ENCODE measurements around the gene MRPL24.

Gene MRPL24

GRCh38 chr1:156744786-156745419 lies 4.0 kb upstream of the MRPL24 start:
- FAIRE-seq = no peak
- no peak for DNase-seq (ENCODE audit: low spot score)

GRCh38 chr1:156744344-156744743 lies 3.5 kb upstream of the MRPL24 start:
- FAIRE-seq = no peak
- no peak for DNase-seq (ENCODE audit: low spot score)

DNA sequence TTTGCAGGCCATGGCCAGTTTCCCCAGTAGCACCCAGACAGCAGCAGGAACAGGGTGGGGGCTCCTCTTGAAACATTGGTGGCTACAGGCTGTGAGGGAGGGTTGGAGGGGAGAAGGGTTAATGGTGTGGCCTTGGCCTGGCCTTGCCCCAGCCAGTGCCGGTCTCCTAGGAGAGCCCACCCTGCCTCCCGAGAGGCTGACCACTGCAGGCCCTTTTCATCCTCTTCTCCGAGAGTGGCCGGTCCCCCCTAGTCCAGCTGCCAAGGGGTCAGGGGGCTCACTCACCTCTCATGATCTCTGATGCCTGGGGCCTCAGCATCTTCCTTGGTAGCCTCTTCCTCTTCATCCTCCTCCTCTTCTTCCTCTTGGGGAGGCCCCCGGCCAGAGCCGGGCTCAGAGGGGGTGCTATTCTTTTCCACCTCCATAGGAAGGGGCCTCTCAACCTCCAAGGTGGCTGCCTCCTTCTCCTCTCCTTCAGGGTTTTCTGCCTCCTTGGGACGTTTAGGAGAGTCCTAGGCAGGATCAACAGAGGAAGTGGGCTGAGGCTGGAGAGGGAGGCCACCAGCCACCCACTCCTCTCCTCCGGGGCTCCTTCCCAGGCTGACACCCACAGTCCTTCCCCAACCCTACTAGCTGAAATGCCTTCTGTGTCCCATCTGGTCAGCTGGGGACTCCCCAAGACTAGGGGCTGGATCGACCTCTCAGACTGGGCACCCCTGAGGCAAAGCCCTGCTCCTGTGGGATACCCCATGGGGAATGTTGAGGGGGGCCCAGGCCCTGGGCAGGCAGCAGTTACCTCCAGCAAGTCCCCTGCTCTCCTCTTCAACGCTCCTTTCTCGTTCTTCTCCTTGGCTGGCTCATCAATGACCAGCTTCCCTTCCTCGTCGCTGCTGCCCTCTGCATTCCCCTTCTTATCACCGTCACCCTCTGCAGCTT lies 2.7 kb upstream of the MRPL24 start:
- DNase-seq (ENCODE audit: low spot score) = no peak
- FAIRE-seq = no peak

DNA sequence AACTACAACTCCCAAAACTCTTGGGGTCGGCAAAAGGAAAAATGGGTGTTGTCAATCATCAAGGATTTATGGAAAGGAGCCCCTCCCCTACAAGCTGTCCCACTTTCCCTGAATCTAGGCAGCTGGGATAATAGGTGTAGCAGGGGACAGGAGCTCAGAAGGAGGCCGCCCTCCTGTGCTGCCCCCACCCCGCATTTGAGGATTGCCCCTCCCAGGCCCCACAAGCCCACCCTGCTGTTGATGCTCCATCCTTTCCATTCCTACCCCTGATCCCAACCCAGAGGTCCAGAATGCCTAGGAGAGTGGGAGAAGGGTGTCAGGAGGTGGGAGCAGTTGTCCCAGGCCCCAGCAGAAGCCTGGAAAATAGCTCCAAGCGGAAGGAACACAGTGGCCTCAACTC lies 1.9 kb upstream of the MRPL24 start:
- no peak for FAIRE-seq
- DNase-seq (ENCODE audit: low spot score) = no peak

DNA sequence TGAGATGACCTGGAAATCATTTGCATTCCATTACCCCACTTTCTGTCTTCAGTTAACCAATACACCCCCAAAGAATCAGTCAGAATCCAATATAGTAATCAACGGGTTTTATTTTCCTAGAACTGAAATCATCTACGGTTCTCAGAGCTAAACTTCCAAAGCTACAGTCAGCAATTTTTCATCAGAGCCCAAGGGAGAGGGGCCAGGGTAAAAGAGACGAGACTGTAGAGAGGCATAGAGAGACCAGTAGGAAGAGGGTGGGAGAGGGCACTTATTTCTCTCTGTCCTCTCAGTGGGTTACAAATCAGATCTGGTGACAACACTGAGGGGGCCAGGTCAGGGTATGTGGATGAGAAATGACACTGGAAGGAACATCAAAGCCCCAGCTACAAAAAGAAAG lies 1.1 kb upstream of the MRPL24 start:
- no peak for FAIRE-seq
- DNase-seq (ENCODE audit: low spot score) = no peak

- no peak for FAIRE-seq
- no peak for DNase-seq (ENCODE audit: low spot score)
These were observed 644 bp upstream of the MRPL24 start for GRCh38 chr1:156741481-156741983.

GRCh38 chr1:156740237-156740740 lies 599 bp downstream of the MRPL24 start:
- FAIRE-seq = no peak
- no peak for DNase-seq (ENCODE audit: low spot score)

DNA sequence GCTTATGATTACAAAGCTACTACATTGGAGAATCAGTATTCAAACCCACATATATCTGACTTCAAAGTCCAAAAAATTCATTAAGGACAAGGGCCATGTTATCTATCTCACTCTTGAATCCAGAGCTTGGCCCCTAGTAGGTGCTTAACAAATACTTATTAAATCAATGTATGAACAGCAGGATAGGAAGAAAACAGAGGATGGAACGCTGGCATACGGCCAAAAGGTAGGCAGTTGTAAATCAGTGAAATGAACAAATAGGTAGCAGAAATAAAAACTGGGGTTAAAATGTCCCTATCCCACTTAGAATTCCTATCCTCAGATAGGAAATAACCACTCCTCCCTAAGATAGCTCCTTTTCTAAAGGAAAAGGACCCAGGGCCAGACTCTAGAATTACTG lies 2.0 kb downstream of the MRPL24 start:
- FAIRE-seq (no peak), DNase-seq (ENCODE audit: low spot score) (no peak)

DNA sequence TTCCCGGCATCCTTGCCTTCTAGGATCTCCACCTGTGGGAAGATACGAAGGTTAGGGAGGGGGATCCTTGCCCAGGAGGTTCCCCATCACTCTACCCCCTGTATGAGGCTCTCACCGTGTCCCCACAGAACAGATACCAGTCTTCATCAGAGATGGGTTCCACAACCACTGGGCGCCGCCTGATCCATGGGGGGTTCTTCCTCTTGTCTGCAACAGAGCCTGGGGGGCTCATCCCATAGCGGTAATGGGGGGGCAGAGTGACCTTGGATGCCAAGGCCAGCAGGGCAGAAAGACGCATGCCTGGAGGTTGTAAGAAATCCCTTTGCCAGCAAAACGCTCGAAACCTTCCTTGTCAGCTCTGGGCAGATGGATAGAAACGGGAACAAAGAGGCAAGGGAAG lies 2.5 kb downstream of the MRPL24 start:
- DNase-seq (ENCODE audit: low spot score) (no peak), FAIRE-seq (no peak)

DNA sequence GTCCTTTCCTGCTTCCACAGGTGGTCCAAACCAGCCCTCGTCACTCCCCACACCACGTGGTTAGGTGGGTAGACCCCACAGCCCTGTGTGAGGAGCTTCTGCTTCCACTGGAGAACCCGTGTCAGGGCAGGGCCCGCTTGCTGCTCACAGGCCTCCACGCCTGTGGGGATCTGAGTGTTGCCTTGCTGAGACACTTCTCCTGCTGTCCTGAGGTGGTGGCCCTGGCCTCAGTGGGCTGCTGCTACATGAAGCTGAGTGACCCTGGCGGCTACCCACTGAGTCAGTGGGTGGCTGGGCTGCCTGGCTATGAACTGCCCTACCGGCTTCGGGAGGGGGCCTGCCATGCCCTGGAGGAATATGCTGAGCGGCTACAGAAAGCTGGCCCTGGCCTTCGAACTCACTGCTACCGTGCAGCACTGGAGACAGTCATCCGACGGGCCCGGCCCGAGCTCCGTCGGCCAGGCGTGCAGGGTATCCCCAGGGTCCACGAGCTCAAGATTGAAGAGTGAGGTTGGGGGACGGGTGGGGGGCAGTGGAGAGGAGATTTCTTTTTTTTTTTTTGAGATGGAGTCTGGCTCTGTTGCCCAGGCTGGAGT lies 6.8 kb downstream of the MRPL24 start:
- DNase-seq (ENCODE audit: low spot score) = no peak
- FAIRE-seq = no peak

- DNase-seq (ENCODE audit: low spot score) (peak; percentile 90), FAIRE-seq (no peak)
These were observed 12.1 kb downstream of the MRPL24 start, which contains the start of gene ISG20L2 for GRCh38 chr1:156728599-156729462. Gene ISG20L2 (minus strand): TSS chr1:156728766. CDS start chr1:156727652, 1,114 bp downstream.

DNA sequence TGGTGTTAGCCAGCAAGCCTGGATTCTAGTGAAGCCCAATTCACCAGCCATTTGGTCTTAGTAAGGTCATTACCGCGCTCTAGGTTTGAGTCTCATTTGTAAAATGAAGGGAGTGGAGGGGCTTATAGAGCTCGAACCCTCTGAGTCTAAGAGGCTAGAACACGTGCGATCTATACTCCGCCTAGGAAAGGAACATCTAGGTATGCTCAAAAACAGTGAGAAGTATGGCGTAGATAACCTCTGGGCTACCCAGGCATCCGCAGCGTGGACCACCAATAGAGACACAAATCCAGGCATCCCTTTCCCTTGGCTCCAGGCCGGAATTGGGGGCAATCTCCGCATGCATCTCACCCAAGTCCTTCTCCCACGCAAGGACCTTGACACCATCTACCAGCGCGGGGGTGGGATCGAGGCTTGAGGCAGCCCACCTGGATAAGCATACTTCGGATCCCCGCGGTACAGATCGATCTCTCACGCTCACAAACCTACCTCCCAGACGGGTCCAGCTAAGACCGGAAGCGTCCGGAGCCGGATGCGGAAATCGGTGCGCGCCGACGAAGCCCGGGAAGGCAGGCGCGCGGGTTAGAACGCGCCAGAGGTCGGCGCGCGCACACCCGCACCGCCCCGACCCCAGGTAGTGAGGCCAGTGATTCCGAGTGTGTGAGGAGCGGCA lies 12.8 kb downstream of the MRPL24 start, which contains the start of gene METTL25B:
TSS of gene METTL25B (plus strand) at position 544 of the 673 bp plus-strand sequence. CDS start 636 bp downstream, outside the sequence.
- FAIRE-seq = no peak
- DNase-seq (ENCODE audit: low spot score) = peak; percentile 49

GRCh38 chr1:156727492-156727891 lies 13.4 kb downstream of the MRPL24 start:
- FAIRE-seq = no peak
- no peak for DNase-seq (ENCODE audit: low spot score)

DNA sequence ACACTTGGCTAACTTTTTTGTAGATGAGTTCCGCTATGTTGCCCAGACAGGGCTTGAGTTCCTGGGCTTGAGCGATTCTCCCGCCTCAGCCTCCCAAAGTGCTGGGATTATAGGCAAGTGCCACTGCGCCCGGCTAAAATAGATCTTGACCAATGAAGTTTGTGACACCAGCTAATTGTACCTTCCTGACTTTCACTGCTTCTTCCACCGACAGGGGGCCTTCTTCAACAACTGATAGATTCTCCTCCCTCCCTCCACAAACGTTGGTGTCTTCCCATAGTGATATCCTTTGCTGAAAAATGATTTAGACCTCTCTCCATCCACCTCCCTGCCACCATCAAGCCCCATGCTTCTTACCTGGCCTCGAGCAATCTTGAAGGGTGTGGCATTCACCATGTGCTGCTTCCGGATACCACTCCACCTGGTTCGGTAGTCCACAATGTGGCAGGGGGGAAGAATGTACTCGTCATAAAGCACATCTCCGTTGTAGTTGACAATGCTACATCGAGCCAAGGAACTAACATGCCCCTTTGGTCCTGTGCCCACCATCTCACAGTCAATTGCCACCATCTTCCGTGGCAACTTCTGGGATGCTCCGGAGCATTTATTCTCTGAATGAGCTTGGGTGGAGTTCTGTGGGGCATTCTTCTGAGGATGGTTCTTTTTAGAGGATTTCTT lies 14.2 kb downstream of the MRPL24 start:
- peak; percentile 70 for DNase-seq (ENCODE audit: low spot score)
- FAIRE-seq = no peak

DNA sequence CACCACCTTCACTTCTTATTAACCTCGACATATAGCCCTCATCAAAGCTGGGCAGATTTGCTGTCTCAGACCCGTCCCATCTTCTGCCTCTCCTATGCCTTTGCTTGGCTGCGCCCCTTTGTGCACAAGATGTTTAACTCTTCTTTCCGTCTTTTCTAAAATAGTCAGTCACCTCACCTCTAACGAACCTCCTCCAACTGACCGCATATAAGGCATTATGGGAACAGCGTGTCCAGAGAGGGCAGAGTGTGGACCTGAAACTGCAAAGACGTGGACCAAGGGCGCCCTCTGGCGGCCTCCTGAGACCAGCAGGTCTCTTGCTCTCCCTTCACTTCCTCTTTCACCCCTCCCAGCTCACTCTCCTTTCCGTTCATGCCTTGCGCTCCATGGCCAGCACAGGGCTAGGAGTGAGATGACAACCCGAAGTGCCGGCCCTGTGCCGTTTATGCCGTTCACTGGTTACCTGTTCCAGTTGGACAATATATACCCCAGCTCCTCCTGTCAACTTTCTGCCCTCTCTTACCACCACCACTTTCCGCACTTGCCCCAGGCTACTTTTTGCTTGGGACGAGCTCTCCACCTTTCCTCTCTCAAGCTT lies 15.1 kb downstream of the MRPL24 start:
- DNase-seq (ENCODE audit: low spot score) (peak; percentile 90), FAIRE-seq (peak; percentile 46)

- FAIRE-seq = no peak
These were observed 19.4 kb downstream of the MRPL24 start for GRCh38 chr1:156721535-156721934.

DNA sequence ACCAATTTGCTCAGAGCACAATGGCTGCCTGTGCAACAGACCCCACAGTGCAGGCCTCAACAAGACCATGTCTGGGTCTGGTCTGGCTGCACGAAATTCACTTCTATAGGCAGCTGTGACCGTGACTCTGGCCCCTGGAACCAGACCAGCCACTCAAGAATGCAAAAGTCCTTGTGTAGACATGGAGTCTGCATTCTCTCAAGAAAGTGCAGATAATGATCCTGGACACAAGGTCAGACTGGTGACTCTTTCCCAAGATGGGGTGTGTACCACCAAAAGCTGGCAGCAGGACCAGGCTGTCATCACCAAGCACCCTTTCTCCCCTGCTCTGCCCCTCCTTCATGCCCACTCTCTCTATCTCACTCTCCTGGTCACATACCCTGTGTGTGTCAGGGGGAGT lies 19.8 kb downstream of the MRPL24 start:
- FAIRE-seq = no peak

More at GRCh38 chr1:156721535-156721934, 19.4 kb downstream of the MRPL24 start:
- DNase-seq (ENCODE audit: low spot score) = no peak

GRCh38 chr1:156717351-156717750 lies 23.5 kb downstream of the MRPL24 start:
- DNase-seq (ENCODE audit: low spot score) (no peak), FAIRE-seq (no peak)

More for the DNA sequence above, 19.8 kb downstream of the MRPL24 start:
- DNase-seq (ENCODE audit: low spot score) = no peak

DNA sequence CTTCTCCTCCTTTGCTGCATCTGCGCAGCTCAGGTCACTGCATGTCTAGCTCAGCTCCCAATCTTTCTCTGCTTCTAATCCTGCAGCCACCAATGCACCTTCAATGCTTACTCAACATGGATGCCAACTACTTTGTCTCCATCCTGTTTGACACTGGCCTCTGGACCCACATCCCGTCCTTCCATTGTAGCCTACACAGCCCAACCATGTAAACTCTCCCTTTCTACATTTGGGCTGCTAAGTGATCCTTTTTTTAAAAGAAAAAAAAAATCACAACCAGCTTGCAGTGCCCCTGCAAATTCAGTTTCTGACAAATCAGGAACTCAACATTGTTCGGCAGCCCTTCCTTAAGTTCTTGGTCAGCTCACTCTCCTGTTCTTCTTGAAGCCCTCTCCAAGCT lies 26.1 kb downstream of the MRPL24 start:
- no peak for FAIRE-seq
- DNase-seq (ENCODE audit: low spot score) = no peak
